ENCODE measurements around the gene SORL1.

GRCh38 chr11:121552644-121553043 lies 100.5 kb downstream of the SORL1 start:
- TF ChIP-seq CTCF (IDR thresholded peaks at IDR 0.05; ENCODE audit: borderline replicate concordance, extremely low read depth, low read length, poor library complexity, severe bottlenecking): no peak
- no peak for TF ChIP-seq EZH2 (IDR thresholded peaks at IDR 0.05; ENCODE audit: borderline replicate concordance, low read depth, low read length, severe bottlenecking)
